T-cell (primary cell): ENCODE measurements around the gene SMCO3. TPM values are rescaled to one million over a fixed set of nuclear protein-coding genes. Genes with fewer than 3 reads are reported as not detected.

Source experiments
- ATAC-seq, 4 experiments: fragments of 200-7000 bp in 3 of 4; fragments of 150-1000 bp in 1 of 4; cut with Tn5 transposase; replicated peaks in 1 of 4; 1 replicate in 3 of 4; 2 replicates in 1 of 4; pipeline ENCODE4 v1.10.0; 2021; ENCODE audit warnings: moderate library complexity in 3 of 4, mild to moderate bottlenecking in 2 of 4, moderate number of reproducible peaks in 1 of 4
- CTCF ChIA-PET, 2 donors: fragments of 300-600 bp; sonication (Branson Sonifier 250); formaldehyde crosslinking; loops; one replicate each; lab custom pipeline; 2022; ENCODE audit warnings: antibody characterized with exemption in 2 of 2; lab: Charles Lee
- POLR2A ChIA-PET, 2 donors: fragments of 300-600 bp; sonication (Branson Sonifier 250); formaldehyde crosslinking; loops; one replicate each; lab custom pipeline; 2022; ENCODE audit warnings: antibody characterized with exemption in 2 of 2; lab: Charles Lee
- DNase-seq, 35 experiments: peaks; one replicate each; pipeline versions ENCODE4 v3.0.0 to v3.0.0-alpha.2; 2013 to 2023
- H3K27ac ChIP-seq: one replicate; pipeline ENCODE4 v1.5.1; 2013; ENCODE audit warnings: low read length
- H3K27me3 ChIP-seq, 2 experiments: replicated peaks in 1 of 2; 1 replicate in 1 of 2; 2 replicates in 1 of 2; pipeline versions ENCODE4 v1.6.1 to v1.7.0; 2013; ENCODE audit warnings: low read length in 1 of 2, mixed read lengths in 1 of 2; ENCODE audit not compliant: control insufficient read depth in 2 of 2, insufficient read depth in 2 of 2; ENCODE audit errors: extremely low read depth in 1 of 2
- H3K36me3 ChIP-seq, 2 donors: 1 replicate in 1 of 2; 2 replicates in 1 of 2; pipeline versions ENCODE4 v1.6.1 to v1.7.0; 2013; ENCODE audit warnings: low read length in 1 of 2; ENCODE audit not compliant: control insufficient read depth in 2 of 2, insufficient read depth in 1 of 2; ENCODE audit errors: extremely low read depth in 1 of 2
- H3K4me1 ChIP-seq, 2 experiments: 1 replicate in 1 of 2; 2 replicates in 1 of 2; pipeline versions ENCODE4 v1.6.1 to v1.7.0; 2013; ENCODE audit warnings: low read length in 2 of 2, mixed read lengths in 1 of 2; ENCODE audit not compliant: insufficient read depth in 2 of 2, control insufficient read depth in 1 of 2; ENCODE audit errors: extremely low read depth in 1 of 2
- H3K4me3 ChIP-seq, 2 donors: 1 replicate in 1 of 2; 2 replicates in 1 of 2; pipeline versions ENCODE4 v1.5.1 to v1.7.0; 2013; ENCODE audit warnings: mild to moderate bottlenecking in 2 of 2, low read length in 1 of 2, moderate library complexity in 1 of 2; ENCODE audit not compliant: control insufficient read depth in 1 of 2; ENCODE audit errors: extremely low read depth in 1 of 2
- H3K9me3 ChIP-seq: 2 replicates; pipeline ENCODE4 v1.7.0; 2013
- H3K27ac Mint-ChIP-seq, 2 donors: one replicate each; pipeline ENCODE4 v1.8.0; 2020 to 2021; ENCODE audit warnings: mild to moderate bottlenecking in 2 of 2, mixed read lengths in 2 of 2
- H3K27me3 Mint-ChIP-seq, 2 donors: one replicate each; pipeline ENCODE4 v1.8.0; 2021 to 2022; ENCODE audit warnings: mixed read lengths in 2 of 2
- H3K36me3 Mint-ChIP-seq: one replicate; pipeline ENCODE4 v1.8.0; 2021; ENCODE audit warnings: mixed read lengths
- H3K4me1 Mint-ChIP-seq, 3 donors: one replicate each; pipeline ENCODE4 v1.8.0; 2020 to 2022; ENCODE audit warnings: mixed read lengths in 3 of 3, mild to moderate bottlenecking in 1 of 3
- H3K4me3 Mint-ChIP-seq, 3 donors: one replicate each; pipeline ENCODE4 v1.8.0; 2020 to 2022; ENCODE audit warnings: mild to moderate bottlenecking in 3 of 3, mixed read lengths in 3 of 3, moderate library complexity in 3 of 3
- H3K9me3 Mint-ChIP-seq, 3 donors: one replicate each; pipeline ENCODE4 v1.8.0; 2020 to 2022; ENCODE audit warnings: mixed read lengths in 3 of 3
- WGBS: methylation state at CpG from one replicate; pipeline ENCODE4 v1.1.5; 2013; ENCODE audit warnings: missing lambda C conversion rate; ENCODE audit not compliant: insufficient coverage; 5-methylcytosine and 5-hydroxymethylcytosine counted together
- total RNA-seq, 35 experiments: library from RNA in 6 of 35; stranded (reverse) in 6 of 35; fragments of 120-200 nt in 1 of 35; gene quantifications; one replicate each; pipeline versions ENCODE4 v1.2.1 to v1.2.4 and lab custom pipeline; 2013 to 2026

The SMCO3 gene
- total RNA-seq, 5 donors from 2014 or later (not counting 1 experiment from before 2014, with no cell fraction given): not detected

DNA sequence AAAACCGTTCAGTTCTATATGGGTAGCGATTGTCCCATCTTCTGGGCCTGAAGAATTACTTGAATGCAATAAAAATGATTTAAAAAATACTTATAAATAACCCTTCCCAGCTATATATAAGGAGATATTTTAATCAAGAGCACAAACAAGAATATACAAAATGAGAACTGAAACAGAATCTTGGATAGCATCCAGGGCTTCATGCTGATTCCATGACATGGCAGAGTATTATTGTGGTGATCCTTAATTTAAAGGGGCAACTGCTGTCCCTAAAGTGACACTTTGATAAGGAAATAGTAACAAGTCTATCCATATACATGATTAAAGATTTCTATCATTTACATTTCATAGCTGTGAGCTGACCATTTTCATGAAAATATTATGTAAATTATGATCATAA lies 29.5 kb downstream of the SMCO3 start:
- Histone ChIP-seq H3K4me1 (no peaks in the 10 kb centered on the region), H3K36me3 (peaks cover 0 to 43% of the 10 kb centered on the region in 2 donors), H3K9me3 (no peaks in the 10 kb centered on the region), H3K27ac (no peak overlapping the region), H3K27me3 (no peaks in the 10 kb centered on the region), H3K4me3 (no peak overlapping the region)
- no peak overlapping the region for H3K4me3 Mint-ChIP-seq
- no peaks in the 10 kb centered on the region for H3K27me3 Mint-ChIP-seq
- ATAC-seq (no peak), DNase-seq (no peak)
- no CpG with 5 or more reads among the region's 2 CpGs for WGBS
- ChIA-PET CTCF (interaction anchor here (1.2 to 1.9 kb wide), 3 partner anchors 10 to 18 kb away, joined by 3 to 13 read pairs (median 7); a partner anchor contains a TSS), POLR2A (interaction anchor here (0.6 to 1.6 kb wide), 7 partner anchors 8 to 534 kb away, joined by 3 to 5 read pairs (median 3); partner anchors contain the start of genes C12orf60 (in 1 of the 2) and WBP11 (in 1 of the 2))
- peaks cover 0 to 8% (median 4%) of the 10 kb centered on the region in 3 donors for H3K4me1 Mint-ChIP-seq
- no peak overlapping the region for H3K27ac Mint-ChIP-seq
- no peaks in the 10 kb centered on the region for H3K9me3 Mint-ChIP-seq
- peaks cover 27% of the 10 kb centered on the region for H3K36me3 Mint-ChIP-seq

GRCh38 chr12:14782756-14783155 lies 31.2 kb downstream of the SMCO3 start:
- Histone ChIP-seq H3K27me3 (no peaks in the 10 kb centered on the region), H3K27ac (no peak overlapping the region), H3K4me1 (no peaks in the 10 kb centered on the region), H3K9me3 (no peaks in the 10 kb centered on the region), H3K4me3 (no peak overlapping the region), H3K36me3 (peaks cover 0 to 27% of the 10 kb centered on the region in 2 donors)
- ATAC-seq: no peak
- Mint-ChIP-seq H3K27ac (no peak overlapping the region), H3K27me3 (no peaks in the 10 kb centered on the region), H3K4me1 (peaks cover 0 to 8% (median 4%) of the 10 kb centered on the region in 3 donors), H3K4me3 (no peak overlapping the region), H3K36me3 (peaks cover 16% of the 10 kb centered on the region), H3K9me3 (no peaks in the 10 kb centered on the region)
- ChIA-PET CTCF (interaction anchor here (0.8 to 1.1 kb wide), 2 partner anchors 19 to 20 kb away, joined by 3 to 5 read pairs; partner anchors contain the start of genes C12orf60 (in 1 of the 2) and WBP11 (in 1 of the 2)), POLR2A (interaction anchor here (1.2 to 1.8 kb wide), 3 partner anchors 8 to 13 kb away, joined by 4 to 5 read pairs (median 4); no protein-coding TSS in a partner anchor)
- DNase-seq: no peak

DNA sequence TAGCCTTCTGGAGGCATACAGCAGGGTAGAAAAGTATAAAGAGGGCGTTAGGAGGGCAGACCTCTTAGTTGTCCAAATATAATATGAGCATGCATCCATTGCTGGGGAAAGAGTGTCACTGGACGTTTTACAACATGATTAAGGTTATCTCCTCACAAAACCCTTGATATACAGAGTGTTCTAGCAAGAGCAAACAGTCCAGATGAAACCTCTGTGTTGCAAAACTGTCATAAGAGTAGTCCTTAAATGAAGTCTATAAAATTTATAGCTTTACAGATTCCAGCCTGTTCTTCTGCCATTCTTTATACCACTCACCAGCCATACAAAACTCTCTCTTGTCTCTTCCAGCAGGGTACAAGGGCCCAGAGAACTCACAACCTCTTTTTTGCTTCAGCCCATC lies 32.4 kb downstream of the SMCO3 start:
- no peak overlapping the region for H3K27ac ChIP-seq
- no peak overlapping the region for H3K27ac Mint-ChIP-seq
- H3K9me3 Mint-ChIP-seq: no peaks in the 10 kb centered on the region
- DNase-seq (no peak), ATAC-seq (no peak)
- H3K27me3 ChIP-seq: no peaks in the 10 kb centered on the region
- H3K27me3 Mint-ChIP-seq: no peaks in the 10 kb centered on the region
- no peak overlapping the region for H3K4me3 ChIP-seq
- H3K4me1 ChIP-seq: no peaks in the 10 kb centered on the region
- ChIA-PET POLR2A (interaction anchor here (0.6 to 1.8 kb wide), 7 partner anchors 10 to 1994 kb away, joined by 3 to 7 read pairs (median 4); a partner anchor contains a TSS), CTCF (no interaction called here)
- peaks cover 0 to 17% of the 10 kb centered on the region in 2 donors for H3K36me3 ChIP-seq
- H3K36me3 Mint-ChIP-seq: peaks cover 6% of the 10 kb centered on the region
- no CpG with 5 or more reads among the region's 2 CpGs for WGBS
- no peaks in the 10 kb centered on the region for H3K9me3 ChIP-seq
- no peak overlapping the region for H3K4me3 Mint-ChIP-seq
- H3K4me1 Mint-ChIP-seq: peaks cover under 1 to 9% (median 5%) of the 10 kb centered on the region in 3 donors

GRCh38 chr12:14780859-14781258 lies 33.1 kb downstream of the SMCO3 start:
- ChIA-PET CTCF (interaction anchor here in 1 of 2 donors (0.5 to 0.6 kb wide), 2 partner anchors 13 to 136 kb away, joined by 3 read pairs; no protein-coding TSS in a partner anchor), POLR2A (interaction anchor here in 1 of 2 donors (0.6 kb wide), 1 partner anchor 10 kb away, joined by 3 read pairs; a partner anchor contains a TSS)
- H3K4me3 ChIP-seq: no peak overlapping the region
- H3K36me3 Mint-ChIP-seq: peaks cover 5% of the 10 kb centered on the region
- WGBS: no CpG with 5 or more reads among the region's 3 CpGs
- H3K4me1 ChIP-seq: peaks cover 0 to 2% of the 10 kb centered on the region in 2 experiments
- ATAC-seq (no peak), DNase-seq (no peak)
- H3K27ac Mint-ChIP-seq: no peak overlapping the region
- no peaks in the 10 kb centered on the region for H3K9me3 Mint-ChIP-seq
- no peaks in the 10 kb centered on the region for H3K27me3 Mint-ChIP-seq
- no peak overlapping the region for H3K27ac ChIP-seq
- H3K36me3 ChIP-seq: peaks cover 0 to 15% of the 10 kb centered on the region in 2 donors
- no peaks in the 10 kb centered on the region for H3K27me3 ChIP-seq
- peaks cover 8 to 16% (median 12%) of the 10 kb centered on the region in 3 donors for H3K4me1 Mint-ChIP-seq
- no peak overlapping the region for H3K4me3 Mint-ChIP-seq
- no peaks in the 10 kb centered on the region for H3K9me3 ChIP-seq

DNA sequence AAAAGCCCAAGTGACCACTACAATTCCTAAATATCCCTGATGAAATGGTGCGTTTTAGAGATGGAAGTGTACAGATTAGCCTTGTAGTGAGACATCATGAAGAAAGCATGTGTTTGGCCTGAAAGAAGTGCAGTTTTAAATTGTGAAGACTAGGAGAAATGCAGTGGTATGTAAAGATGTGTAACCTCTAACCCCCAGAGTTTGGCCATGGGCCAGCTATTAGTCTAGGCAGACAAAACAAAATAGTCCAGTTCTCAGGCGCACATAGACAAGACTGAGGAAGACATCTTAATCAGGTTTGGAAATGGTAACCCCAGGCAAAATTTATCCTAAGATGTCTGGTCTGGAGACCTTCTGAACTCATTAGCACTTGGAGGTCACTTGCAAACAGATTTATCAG lies 34.1 kb downstream of the SMCO3 start:
- DNase-seq (no peak), ATAC-seq (no peak)
- Mint-ChIP-seq H3K4me1 (peaks cover 18 to 26% (median 21%) of the 10 kb centered on the region in 3 donors), H3K36me3 (peaks cover under 1% of the 10 kb centered on the region), H3K9me3 (no peaks in the 10 kb centered on the region), H3K27me3 (no peaks in the 10 kb centered on the region), H3K4me3 (no peak overlapping the region), H3K27ac (no peak overlapping the region)
- no peaks in the 10 kb centered on the region for H3K27me3 ChIP-seq
- WGBS: 100% methylated on average over 1 of the region's 2 CpGs
- ChIA-PET CTCF (no interaction called here), POLR2A (interaction anchor here (0.5 to 0.6 kb wide), 2 partner anchors 141 to 216 kb away, joined by 3 read pairs; no protein-coding TSS in a partner anchor)
- H3K27ac ChIP-seq: no peak overlapping the region
- H3K4me3 ChIP-seq: no peak overlapping the region
- peaks cover 6 to 10% of the 10 kb centered on the region in 2 experiments for H3K4me1 ChIP-seq
- no peaks in the 10 kb centered on the region for H3K9me3 ChIP-seq
- peaks cover 0 to 11% of the 10 kb centered on the region in 2 donors for H3K36me3 ChIP-seq

DNA sequence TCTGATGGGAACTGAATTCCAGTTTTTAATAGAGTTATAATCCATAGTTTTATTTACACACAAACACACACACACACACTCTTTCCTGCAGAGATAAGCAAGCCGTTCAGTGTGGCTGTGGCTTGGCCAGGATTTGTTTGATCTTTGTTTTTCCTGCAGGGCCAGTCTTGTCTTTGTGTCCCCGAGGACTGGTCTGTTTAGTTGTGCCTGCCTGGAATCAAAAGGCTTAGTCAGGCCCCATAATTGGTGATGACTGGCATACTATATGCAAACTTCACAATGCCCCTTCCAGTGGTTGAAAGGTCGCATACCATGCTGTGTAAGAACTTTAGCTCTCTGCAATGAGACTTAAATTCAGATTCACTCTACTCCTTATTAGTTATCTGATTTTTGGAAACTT lies 36.7 kb downstream of the SMCO3 start:
- peaks cover 38 to 46% (median 40%) of the 10 kb centered on the region in 3 donors for H3K4me1 Mint-ChIP-seq
- H3K4me1 ChIP-seq: peaks cover 15 to 27% of the 10 kb centered on the region in 2 experiments
- no peaks in the 10 kb centered on the region for H3K27me3 Mint-ChIP-seq
- no peak overlapping the region for H3K4me3 Mint-ChIP-seq
- no peaks in the 10 kb centered on the region for H3K27me3 ChIP-seq
- ATAC-seq (no peak), DNase-seq (no peak)
- WGBS: 100% methylated on average over 1 of the region's 3 CpGs
- CTCF ChIA-PET: interaction anchor here (0.5 to 9.8 kb wide), 3 partner anchors 17 to 25 kb away, joined by 3 to 122 read pairs (median 3); partner anchors contain the start of genes C12orf60 (in 1 of the 2) and WBP11 (in 1 of the 2)
- no peaks in the 10 kb centered on the region for H3K36me3 Mint-ChIP-seq
- no peaks in the 10 kb centered on the region for H3K9me3 Mint-ChIP-seq
- H3K36me3 ChIP-seq: no peaks in the 10 kb centered on the region
- no peak overlapping the region for H3K4me3 ChIP-seq
- POLR2A ChIA-PET: interaction anchor here in 1 of 2 donors (0.6 to 0.7 kb wide), 2 partner anchors 9 to 182 kb away, joined by 3 read pairs; no protein-coding TSS in a partner anchor
- H3K27ac Mint-ChIP-seq: no peak overlapping the region
- no peaks in the 10 kb centered on the region for H3K9me3 ChIP-seq
- H3K27ac ChIP-seq: no peak overlapping the region
